ENCODE measurements around the gene ATP10A.

The ATP10A gene

DNA sequence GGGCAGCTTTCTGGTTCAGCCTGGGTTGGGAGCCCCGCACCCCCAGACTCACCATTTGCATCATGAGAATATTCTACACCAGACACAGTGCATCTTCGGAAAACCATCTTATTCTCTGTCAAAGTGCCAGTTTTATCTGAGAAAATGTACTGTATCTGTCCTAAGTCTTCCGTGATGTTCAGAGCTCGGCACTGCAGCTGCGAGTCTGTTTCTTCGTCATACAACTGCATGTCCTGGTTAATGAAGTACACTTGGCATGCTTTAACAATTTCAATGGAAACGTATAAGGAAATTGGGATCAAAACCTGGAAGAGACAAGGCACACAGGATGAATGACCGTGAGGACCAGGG, 141.5 kb downstream of the ATP10A start:
- no peak overlapping the region for H3K4me3 ChIP-seq (ENCODE audit: low read depth, low read length)
- TF ChIP-seq, protein P1, sequence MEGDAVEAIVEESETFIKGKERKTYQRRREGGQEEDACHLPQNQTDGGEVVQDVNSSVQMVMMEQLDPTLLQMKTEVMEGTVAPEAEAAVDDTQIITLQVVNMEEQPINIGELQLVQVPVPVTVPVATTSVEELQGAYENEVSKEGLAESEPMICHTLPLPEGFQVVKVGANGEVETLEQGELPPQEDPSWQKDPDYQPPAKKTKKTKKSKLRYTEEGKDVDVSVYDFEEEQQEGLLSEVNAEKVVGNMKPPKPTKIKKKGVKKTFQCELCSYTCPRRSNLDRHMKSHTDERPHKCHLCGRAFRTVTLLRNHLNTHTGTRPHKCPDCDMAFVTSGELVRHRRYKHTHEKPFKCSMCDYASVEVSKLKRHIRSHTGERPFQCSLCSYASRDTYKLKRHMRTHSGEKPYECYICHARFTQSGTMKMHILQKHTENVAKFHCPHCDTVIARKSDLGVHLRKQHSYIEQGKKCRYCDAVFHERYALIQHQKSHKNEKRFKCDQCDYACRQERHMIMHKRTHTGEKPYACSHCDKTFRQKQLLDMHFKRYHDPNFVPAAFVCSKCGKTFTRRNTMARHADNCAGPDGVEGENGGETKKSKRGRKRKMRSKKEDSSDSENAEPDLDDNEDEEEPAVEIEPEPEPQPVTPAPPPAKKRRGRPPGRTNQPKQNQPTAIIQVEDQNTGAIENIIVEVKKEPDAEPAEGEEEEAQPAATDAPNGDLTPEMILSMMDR (IDR thresholded peaks at IDR 0.05; ENCODE audit: low read depth, low read length), result no peak
- DNase-seq (ENCODE audit: low read depth, low spot score), result no peak
- in situ Hi-C loops (cut with HindIII; ENCODE audit: low sequenced_read_pairs), result no loop called here

DNA sequence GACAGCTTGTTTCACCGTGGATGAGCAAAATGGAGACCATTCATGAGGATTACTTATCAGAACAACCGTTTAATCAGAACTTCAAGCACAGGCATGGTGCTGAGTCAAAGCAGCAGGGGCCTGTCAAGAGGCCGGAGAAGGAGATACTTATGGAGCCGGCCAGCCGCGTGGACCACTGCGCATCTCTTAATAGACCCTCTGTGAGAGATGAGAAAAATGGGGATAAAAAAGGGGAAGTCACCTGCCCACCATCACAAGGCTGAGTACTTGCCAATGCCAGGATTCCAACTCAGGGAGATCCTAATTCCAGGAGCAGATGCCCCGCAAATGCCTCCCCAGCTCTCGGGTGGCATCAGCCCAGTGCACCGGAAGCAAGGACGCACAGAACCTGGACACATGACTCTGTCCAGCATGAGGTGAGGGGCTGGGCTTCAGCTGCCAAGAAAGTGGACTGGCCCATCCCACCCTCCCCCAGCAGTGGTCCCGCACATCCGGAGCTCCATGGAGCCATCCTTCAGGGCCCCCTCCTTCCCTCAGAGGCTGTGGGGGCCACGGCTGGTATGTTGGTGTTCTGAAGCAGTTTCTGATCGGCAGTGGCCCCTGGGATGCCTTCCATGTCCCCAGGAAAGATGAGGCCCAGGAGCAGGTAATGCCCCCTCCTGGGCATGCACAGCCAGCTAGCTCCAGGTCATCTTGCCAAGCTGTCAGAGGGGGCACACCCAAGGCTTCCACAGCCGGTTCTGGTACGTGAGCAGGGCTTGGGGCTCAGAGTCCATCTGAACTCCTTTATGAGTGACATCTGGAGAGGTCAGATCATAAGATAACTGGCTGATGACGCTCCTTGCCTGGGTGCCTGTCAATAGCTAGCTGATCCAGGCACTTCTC, 143.8 kb downstream of the ATP10A start:
- H3K4me3 ChIP-seq (ENCODE audit: low read depth, low read length), result no peak overlapping the region
- in situ Hi-C loops (cut with HindIII; ENCODE audit: low sequenced_read_pairs), result no loop called here
- no peak for DNase-seq (ENCODE audit: low read depth, low spot score)
- TF ChIP-seq, protein P1 (IDR thresholded peaks at IDR 0.05; ENCODE audit: low read depth, low read length), result no peak

DNA sequence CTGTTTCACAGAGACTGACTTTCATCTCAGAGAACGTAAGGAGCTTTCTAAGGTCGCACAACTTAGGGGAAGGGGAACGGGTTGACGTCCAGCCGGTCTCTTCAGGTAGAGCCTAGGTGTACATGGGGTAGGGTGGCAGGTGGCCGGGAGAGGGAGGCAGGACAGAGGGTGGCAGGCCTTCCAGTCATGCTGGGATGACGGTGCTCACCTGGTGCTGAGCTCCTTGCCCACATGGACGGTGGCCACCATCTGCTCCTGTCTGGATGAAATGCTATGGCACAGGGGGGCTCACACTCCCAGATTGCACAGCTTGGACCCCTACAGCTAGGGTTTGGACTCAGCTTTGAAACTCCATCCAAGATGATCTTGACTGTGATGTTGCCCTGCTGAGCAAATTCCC, 144.5 kb downstream of the ATP10A start:
- no peak for DNase-seq (ENCODE audit: low read depth, low spot score)
- no peak overlapping the region for H3K4me3 ChIP-seq (ENCODE audit: low read depth, low read length)
- TF ChIP-seq, protein P1 (IDR thresholded peaks at IDR 0.05; ENCODE audit: low read depth, low read length), result no peak
- in situ Hi-C loops (cut with HindIII; ENCODE audit: low sequenced_read_pairs), result no loop called here

DNA sequence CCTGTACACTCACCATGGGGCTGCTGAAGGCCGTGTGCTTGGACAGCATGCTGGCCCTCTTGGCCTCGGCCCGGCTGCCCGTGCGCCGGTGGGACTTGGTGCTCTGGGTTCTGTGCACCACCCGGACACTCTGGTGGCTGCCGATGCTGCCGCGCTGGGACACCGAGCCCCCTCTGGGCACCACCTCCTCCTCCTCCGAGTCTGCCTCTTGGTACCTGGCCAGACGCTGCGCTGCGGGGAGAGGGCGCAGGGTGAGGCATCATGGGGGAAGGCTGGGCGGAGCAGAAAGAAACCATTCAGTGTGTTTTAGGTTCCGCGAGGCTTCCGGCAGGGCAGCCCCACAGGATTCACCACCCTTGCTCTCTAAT, 145.0 kb downstream of the ATP10A start:
- H3K4me3 ChIP-seq (ENCODE audit: low read depth, low read length), result no peak overlapping the region
- in situ Hi-C loops (cut with HindIII; ENCODE audit: low sequenced_read_pairs), result no loop called here
- DNase-seq (ENCODE audit: low read depth, low spot score), result no peak
- TF ChIP-seq, protein P1 (IDR thresholded peaks at IDR 0.05; ENCODE audit: low read depth, low read length), result no peak

DNA sequence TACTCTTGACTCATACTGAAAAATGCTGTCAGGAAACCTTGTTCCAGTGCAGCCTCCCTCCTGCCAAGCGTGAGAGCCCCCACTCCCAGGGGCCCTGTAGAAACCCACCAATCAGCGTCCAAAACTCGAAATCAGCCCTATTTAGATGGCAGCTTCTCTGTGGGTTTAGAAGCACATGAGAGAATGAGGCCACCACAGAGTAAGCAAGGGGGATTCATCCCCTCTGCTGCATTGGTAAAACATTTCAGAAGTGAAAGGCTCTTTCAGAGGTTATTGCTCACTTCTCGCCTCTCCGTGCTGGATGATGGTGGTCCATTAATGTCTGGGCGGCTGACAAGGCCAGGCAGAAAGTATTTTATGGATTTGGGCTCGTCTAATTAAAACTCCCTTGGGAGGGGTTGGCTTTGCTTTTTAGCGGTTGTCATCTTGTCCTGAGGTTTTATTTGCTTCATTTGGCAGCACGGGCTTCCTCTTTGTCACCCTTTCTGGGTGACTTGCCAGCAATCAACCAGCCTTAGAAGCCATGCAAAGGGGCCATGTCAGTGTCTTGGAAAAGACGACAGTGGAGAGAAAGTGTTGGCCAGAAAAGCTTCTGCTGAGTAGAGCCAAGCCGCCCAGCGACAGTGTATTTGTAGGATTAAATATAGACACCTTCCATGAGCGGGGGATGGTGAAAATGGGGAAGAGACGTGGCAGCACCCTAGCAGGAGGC, 145.5 kb downstream of the ATP10A start:
- TF ChIP-seq, protein P1 (IDR thresholded peaks at IDR 0.05; ENCODE audit: low read depth, low read length), result no peak
- H3K4me3 ChIP-seq (ENCODE audit: low read depth, low read length), result no peak overlapping the region
- in situ Hi-C loops (cut with HindIII; ENCODE audit: low sequenced_read_pairs), result no loop called here
- peak; percentile 64 for DNase-seq (ENCODE audit: low read depth, low spot score)

DNA sequence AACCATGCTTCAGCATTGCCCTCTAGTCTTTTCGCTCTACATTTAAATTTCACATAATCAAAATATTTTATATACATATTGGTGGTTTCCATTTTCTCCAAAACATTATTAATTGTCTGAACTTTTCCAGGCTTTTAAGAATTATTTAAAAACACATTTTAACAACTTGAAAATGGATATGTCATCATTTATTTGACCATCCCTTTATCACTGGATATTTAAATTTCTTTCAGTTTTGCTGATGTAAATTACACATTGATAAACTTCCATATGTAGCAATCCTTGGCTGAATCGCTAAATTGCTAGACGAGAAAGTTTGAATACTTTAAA, 146.0 kb downstream of the ATP10A start:
- TF ChIP-seq, protein P1 (IDR thresholded peaks at IDR 0.05; ENCODE audit: low read depth, low read length), result no peak
- no peak overlapping the region for H3K4me3 ChIP-seq (ENCODE audit: low read depth, low read length)
- no peak for DNase-seq (ENCODE audit: low read depth, low spot score)
- in situ Hi-C loops (cut with HindIII; ENCODE audit: low sequenced_read_pairs), result no loop called here
